ENCODE results near the gene FAM50A.

FAM50A gene

DNA sequence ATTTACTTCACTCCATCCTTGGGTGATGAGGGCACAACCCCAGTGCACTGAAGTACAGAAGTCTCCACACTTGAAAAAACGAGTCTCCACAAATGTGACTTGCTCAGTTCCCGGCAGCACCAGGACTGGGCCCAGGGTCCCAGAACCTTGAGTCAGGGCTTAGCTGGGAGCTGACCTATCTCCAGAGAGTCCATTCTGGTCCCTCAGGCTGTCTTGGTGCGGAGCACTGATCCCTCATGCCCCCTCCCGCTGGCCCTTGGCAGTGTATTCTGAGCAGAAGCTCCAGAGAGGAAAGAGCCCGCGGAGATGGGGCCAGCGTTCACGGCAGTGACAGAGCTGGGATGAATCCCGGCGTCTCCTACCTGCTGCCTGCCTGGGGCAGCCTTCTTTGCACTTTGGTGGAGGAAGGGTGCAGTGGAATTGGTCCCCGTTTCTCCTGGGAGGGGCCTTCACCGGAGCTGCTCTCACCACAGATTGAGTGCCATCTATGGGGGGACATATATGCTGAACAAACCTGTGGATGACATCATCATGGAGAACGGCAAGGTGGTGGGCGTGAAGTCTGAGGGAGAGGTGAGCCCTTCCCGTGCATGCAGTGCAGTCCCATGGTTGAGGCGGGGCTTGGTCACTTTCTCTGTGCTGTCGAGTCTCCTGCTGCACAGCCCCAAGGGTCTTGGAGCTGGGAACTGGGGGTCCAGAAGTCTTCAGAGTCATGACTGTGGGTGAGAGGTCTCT, 3.2 kb upstream of the FAM50A start:
- no peak for DNase-seq

- DNase-seq = no peak
Measured at GRCh38 chrX:154441564-154441963, 2.4 kb upstream of the FAM50A start.

DNA sequence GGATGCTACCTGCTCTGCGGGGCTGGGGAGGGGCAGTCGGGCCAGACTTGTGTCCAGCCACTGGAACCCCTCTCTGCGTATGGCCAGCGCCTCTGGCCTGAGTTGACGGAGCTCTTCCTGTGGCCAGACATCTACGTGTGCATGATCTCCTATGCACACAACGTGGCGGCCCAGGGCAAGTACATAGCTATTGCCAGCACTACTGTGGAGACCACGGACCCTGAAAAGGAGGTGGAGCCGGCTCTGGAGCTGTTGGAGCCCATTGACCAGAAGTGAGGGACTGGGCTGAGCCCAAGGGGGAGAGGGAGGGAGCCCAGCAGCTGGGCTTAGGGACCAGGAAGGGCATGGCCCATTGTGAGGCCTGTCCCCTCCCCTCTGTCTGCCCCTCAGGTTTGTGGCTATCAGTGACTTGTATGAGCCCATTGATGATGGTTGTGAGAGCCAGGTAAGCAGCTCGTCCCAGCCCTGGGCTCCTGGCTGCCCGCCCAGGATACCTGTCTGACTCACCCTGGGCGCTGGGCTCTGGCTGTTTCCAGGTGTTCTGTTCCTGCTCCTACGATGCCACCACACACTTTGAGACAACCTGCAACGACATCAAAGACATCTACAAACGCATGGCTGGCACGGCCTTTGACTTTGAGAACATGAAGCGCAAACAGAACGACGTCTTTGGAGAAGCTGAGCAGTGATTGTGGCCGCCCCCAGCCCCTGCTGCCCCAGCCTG, 1.8 kb upstream of the FAM50A start:
- no peak for DNase-seq

DNA sequence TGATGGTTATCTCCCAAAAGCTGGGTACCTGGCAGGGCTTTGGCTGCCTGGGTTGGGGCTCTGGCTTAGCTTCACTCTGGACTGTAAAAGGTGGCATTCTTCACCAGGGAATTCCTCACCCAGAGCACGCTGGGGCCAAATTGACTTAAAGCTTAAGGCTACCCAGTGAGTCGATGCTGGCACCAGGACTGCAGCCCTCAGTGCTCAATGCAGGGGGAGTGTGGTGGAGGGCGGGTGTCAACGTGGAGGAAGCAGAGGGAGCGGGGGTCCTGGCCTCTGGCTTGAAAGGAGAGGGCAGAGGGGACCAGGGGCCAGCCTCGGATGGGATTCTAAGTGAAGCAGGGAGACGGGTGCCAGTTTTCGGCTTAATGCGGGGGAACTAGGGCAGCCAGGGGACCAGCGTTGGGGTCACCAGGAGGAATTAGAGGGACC, 446 bp upstream of the FAM50A start:
- no peak for DNase-seq

- no peak for DNase-seq
Measured at GRCh38 chrX:154444755-154445246, 860 bp downstream of the FAM50A start.

GRCh38 chrX:154445776-154446175, 1.8 kb downstream of the FAM50A start:
- no peak for DNase-seq

DNA sequence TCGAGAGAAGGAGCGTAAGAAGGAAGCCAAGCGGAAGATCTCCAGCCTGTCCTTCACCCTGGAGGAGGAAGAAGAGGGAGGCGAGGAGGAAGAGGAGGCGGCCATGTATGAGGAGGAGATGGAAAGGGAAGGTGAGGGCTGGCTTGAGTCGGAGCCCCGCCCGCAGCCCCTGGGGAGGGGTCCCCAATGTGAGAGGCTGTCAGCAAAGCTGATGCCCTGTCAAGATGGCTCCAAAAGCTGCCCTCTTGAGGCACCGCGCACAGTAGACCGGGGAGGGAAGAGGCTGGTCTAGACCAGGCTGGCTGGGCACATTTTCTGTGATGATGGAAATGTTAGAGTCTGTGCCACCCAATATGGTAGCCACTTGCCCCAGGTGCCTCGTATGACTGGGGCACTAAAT, 2.5 kb downstream of the FAM50A start:
- no peak for DNase-seq

DNA sequence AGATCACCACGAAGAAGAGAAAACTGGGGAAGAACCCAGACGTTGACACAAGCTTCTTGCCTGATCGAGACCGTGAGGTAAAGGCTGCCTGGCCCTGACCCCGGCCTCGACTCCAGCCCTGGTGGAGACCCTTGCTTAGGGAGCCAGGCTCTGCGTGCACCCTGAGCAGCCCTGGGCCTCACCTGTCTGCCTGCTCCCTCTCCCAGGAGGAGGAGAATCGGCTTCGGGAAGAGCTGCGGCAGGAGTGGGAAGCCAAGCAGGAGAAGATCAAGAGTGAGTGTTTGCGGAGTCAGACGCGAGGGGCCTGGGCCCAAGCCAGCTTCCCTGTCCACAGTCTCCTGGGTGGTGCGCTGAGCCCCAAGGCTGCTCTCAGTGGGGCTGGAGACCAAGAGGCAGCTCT, 4.5 kb downstream of the FAM50A start:
- DNase-seq = no peak

DNA sequence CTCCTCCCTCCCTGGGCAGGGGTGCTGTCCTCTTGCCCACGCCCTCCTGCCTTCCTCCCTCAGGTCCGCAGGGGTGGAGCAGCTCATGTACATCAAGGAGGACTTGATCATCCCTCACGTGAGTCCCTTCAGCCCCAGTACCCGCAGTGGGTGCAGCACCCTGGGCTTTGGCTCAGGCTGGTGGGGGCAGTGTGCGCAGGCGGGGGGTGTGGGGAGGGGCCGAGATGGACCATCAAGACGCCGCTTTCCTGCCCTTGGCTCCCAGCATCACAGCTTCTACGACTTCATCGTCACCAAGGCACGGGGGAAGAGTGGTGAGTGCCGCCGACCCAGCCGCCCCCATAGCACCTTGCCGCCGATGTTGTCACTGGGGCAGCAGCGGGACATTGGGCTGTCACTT, 5.7 kb downstream of the FAM50A start:
- no peak for DNase-seq

- DNase-seq = no peak
Measured at GRCh38 chrX:154450312-154450711, 6.4 kb downstream of the FAM50A start.

DNA sequence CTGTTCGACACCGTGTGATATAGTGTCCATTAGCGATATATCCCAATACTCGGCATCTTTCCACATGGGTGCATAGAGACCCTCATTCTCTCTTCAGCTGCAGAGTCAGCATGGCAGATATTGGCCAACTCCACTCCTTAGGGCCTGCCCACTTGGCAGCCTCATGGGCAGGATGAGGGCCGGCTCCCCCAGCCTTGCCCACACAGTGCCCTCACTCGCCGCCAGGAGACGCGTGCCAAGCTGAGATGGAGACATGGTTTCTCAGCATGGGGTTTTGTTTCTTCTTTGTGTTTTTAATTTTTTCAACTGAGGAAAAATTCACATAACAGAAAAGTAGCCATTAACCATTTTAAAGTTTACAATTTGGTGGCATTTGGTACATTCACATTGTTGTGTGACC, 8.9 kb downstream of the FAM50A start:
- no peak for DNase-seq

GRCh38 chrX:154457491-154458115, 13.7 kb downstream of the FAM50A start:
- no peak for DNase-seq

DNA sequence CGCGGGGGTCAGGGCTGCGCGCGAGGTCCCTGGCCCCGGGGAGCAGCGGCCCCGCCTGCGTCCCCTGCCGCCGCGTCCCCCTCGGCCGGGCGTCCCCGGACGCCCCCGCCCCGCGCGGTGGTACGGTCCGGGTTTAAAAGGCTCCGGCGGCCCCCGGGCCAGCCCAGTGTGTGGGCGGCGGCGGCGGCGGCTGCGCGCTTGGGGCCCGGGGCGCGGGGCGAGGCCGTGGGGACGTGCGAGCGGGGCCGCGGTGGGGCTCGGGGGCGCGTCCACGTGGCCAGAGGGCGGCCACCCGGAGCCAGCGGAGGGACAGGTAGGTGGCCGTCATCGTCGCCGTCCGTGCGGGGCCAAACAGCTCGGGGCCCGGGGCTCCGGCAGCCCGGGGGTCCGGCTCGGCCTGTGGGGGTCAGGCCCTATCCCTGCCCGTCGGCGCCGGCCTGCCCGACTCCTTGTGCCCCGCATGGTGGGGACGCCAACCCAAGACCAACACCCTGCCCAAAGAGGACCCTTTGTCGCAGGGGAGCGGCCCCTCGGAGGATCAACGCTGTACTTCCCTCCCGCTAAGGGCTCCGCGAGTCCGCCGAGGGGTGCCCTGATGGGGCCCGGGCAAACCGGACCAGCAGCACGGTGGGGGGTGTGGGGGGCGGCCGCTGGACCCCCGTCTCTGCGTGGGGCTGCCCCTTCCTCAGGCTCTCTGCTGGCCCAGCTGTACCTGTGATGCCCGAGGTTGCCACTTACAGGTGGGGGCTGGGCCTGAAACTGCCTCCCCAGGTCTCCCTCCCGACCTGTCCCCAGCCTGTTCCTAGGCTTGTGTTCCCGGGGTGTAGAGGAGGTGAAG, 14.4 kb downstream of the FAM50A start, which contains the start of gene PLXNA3:
Gene PLXNA3 (plus strand): TSS at position 166 of the 838 bp plus-strand sequence. CDS start 1,903 bp downstream, outside the sequence.
- DNase-seq = peak; percentile 78

DNA sequence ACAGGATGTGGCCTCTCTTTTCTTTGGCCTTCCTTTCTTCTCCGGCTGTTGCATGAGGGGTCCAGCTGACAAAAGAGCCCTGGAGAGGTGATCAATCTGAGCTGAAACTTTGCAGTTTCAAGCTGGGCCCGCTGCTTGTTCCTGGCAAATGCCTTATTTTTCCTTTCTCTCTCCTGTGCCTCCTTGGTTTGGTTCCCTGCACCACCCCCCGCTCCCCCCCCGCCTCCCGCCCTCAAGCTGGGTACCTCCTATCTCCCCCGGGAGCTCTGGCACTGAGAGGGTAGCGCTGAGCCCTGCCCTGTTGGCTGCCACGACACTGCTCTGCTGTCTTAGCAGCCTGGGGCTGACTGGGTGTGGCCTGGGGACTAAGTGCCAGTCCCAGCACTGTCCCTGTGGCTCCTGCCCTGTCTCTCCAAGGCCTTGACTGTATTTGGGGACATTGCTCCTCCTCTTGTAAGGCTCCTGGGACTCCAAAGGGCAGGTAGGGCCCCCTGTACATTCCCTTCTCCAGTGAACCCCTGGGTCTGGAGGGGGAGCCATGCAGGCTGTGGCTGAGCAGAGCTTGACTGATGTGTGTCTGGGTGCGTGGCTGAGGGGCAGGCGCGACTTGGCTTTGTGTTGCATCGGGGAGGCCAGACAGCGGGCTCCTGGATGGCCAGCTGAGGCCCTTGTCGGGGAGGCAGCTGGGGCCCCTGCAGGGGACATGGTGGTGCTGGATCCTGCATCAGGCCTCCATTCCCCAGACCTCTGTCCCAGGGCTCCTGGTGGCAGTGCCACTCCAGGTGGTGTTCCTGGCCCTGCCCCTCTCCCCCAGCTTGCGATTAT, 15.2 kb downstream of the FAM50A start:
- no peak for DNase-seq

GRCh38 chrX:154459832-154460231, 15.9 kb downstream of the FAM50A start:
- DNase-seq = no peak

DNA sequence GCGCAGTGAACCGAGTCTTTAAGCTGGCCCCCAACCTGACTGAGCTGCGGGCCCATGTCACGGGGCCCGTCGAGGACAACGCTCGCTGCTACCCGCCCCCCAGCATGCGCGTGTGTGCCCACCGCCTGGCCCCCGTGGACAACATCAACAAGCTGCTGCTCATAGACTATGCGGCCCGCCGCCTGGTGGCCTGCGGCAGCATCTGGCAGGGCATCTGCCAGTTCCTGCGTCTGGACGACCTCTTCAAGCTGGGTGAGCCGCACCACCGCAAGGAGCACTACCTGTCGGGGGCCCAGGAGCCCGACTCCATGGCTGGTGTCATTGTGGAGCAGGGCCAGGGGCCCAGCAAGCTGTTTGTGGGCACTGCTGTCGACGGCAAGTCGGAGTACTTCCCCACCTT, 16.4 kb downstream of the FAM50A start:
- DNase-seq = no peak

DNA sequence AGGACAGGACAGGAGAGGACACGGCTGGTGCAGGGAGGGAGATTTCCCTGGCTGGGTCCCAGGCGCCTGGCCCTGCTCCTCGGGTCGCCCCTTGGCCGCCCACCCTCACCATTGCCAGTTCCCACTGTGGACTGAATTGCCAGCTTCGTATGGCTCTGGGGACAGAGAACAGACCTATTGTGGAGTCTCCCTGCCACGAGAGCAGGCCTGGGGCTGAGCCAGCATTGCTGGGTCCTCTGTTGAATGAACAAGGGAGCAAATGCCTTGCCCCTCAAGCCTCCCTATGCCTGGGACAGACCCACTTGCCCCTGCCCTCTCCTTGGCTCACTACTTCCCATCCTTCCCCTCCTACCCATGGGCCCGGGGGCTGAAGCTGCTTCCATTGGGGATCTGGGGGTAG, 18.5 kb downstream of the FAM50A start:
- no peak for DNase-seq

- DNase-seq = no peak
Measured at GRCh38 chrX:154463611-154464220, 19.8 kb downstream of the FAM50A start.

GRCh38 chrX:154464806-154465365, 20.9 kb downstream of the FAM50A start:
- no peak for DNase-seq

GRCh38 chrX:154465601-154466000, 21.7 kb downstream of the FAM50A start:
- DNase-seq = no peak

DNA sequence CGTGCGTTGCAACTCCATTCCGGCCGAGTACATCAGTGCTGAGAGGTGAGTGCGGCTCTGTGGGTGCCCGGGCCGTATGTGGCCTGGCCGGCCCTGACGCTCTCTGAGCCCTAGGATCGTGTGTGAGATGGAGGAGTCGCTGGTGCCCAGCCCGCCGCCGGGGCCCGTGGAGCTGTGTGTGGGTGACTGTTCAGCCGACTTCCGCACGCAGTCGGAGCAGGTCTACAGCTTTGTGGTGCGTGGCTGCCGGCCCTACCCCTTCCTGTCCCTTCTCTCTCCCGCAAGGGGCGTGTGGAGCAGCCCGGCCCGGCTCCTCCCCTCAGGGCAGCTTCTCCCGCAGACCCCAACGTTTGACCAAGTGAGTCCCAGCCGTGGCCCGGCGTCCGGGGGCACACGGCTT, 22.1 kb downstream of the FAM50A start:
- no peak for DNase-seq

All from activated T-cell treated with anti-CD3 and anti-CD28 coated beads, Interleukin-2, amount 50 U/mL, for 1 hour (primary cell).